ENCODE results near the gene CTBP2. TPM values are rescaled to one million over a fixed set of nuclear protein-coding genes. Genes with fewer than 3 reads are reported as not detected.

The CTBP2 gene
- total and polyA plus RNA-seq, 2 of the 13 experiments (the other 11 are each of a cell fraction or from before 2014, with no cell fraction given) = 0.08 TPM; not detected in 1

- TF ChIP-seq, protein P1, sequence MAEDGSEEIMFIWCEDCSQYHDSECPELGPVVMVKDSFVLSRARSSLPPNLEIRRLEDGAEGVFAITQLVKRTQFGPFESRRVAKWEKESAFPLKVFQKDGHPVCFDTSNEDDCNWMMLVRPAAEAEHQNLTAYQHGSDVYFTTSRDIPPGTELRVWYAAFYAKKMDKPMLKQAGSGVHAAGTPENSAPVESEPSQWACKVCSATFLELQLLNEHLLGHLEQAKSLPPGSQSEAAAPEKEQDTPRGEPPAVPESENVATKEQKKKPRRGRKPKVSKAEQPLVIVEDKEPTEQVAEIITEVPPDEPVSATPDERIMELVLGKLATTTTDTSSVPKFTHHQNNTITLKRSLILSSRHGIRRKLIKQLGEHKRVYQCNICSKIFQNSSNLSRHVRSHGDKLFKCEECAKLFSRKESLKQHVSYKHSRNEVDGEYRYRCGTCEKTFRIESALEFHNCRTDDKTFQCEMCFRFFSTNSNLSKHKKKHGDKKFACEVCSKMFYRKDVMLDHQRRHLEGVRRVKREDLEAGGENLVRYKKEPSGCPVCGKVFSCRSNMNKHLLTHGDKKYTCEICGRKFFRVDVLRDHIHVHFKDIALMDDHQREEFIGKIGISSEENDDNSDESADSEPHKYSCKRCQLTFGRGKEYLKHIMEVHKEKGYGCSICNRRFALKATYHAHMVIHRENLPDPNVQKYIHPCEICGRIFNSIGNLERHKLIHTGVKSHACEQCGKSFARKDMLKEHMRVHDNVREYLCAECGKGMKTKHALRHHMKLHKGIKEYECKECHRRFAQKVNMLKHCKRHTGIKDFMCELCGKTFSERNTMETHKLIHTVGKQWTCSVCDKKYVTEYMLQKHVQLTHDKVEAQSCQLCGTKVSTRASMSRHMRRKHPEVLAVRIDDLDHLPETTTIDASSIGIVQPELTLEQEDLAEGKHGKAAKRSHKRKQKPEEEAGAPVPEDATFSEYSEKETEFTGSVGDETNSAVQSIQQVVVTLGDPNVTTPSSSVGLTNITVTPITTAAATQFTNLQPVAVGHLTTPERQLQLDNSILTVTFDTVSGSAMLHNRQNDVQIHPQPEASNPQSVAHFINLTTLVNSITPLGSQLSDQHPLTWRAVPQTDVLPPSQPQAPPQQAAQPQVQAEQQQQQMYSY (CRISPR knock-in tag; IDR thresholded peaks at IDR 0.05) = no peak
- TF ChIP-seq ZNF589 (CRISPR knock-in tag; conservative IDR thresholded peaks at IDR 0.05) (no peak), ZNF766 (CRISPR knock-in tag; IDR thresholded peaks at IDR 0.05; ENCODE audit: borderline replicate concordance) (no peak), RARA (CRISPR knock-in tag; IDR thresholded peaks at IDR 0.05) (no peak)
Observed at GRCh38 chr10:125081931-125082330, 78.4 kb downstream of the CTBP2 start (continued).

- no peak overlapping the region for H3K27ac ChIP-seq (ENCODE audit: extremely low read length, insufficient read depth, low read length)
- no peak for DNase-seq (ENCODE audit: low spot score)
- no peaks in the 10 kb centered on the region for H3K79me2 ChIP-seq (ENCODE audit: insufficient read depth, low read length)
- intact Hi-C loops (cut with micrococcal nuclease; ENCODE audit: unreplicated experiment) = no loop called here
- no peaks in the 10 kb centered on the region for H4K20me1 ChIP-seq (ENCODE audit: insufficient read depth, low read length)
- peaks cover 1 to 63% of the 10 kb centered on the region in 2 experiments; a peak in 3 of 5 replicates for H3K27me3 ChIP-seq (ENCODE audit: control insufficient read depth in 1 of 2, insufficient read depth in 2 of 2, low read length in 2 of 2)
- H3K4me3 ChIP-seq (replicated peaks in 1 of 3; ENCODE audit: insufficient read depth in 1 of 3, low read depth in 2 of 3, low read length in 3 of 3) = no peak overlapping the region
- POLR2A ChIA-PET = no interaction called here
- WGBS (ENCODE audit: low lambda C conversion rate) = 3% methylated on average over 7 of the region's 7 CpGs
- H3K9me3 ChIP-seq (ENCODE audit: low read length) = no peaks in the 10 kb centered on the region
- no peak for FAIRE-seq
- H3K4me1 ChIP-seq (ENCODE audit: insufficient read depth, low read length) = peaks cover 6% of the 10 kb centered on the region; the same call in 1 of the 2 replicates
- ATAC-seq = no peak
- H3K9ac ChIP-seq (ENCODE audit: insufficient read depth, low read depth, low read length) = no peak overlapping the region
- no peak overlapping the region for H2AFZ ChIP-seq (ENCODE audit: low read length)
- no peak overlapping the region for H3K4me2 ChIP-seq (ENCODE audit: low read depth, low read length)
- BruUV-seq (replicated peaks) = no TSS peak
- in situ Hi-C loops (cut with HindIII; ENCODE audit: extremely low pct_ligation_motif_present, low pct_unique_long_range_greater_than_20kb) = no loop called here
- CTCF ChIA-PET (ENCODE audit: low intra/inter-chr PET ratio, low total read pairs) = no interaction called here
- no peaks in the 10 kb centered on the region for H3K36me3 ChIP-seq (replicated peaks in 1 of 2; ENCODE audit: control insufficient read depth in 1 of 2, insufficient read depth in 2 of 2, low read length in 2 of 2)
- TF ChIP-seq ZFP1 (CRISPR knock-in tag; IDR thresholded peaks at IDR 0.05) (no peak), ZNF782 (CRISPR knock-in tag; IDR thresholded peaks at IDR 0.05; ENCODE audit: borderline replicate concordance) (no peak), ZNF644 (CRISPR knock-in tag; IDR thresholded peaks at IDR 0.05; ENCODE audit: low read depth) (no peak), ZNF672 (CRISPR knock-in tag; IDR thresholded peaks at IDR 0.05) (no peak), KDM2A (CRISPR knock-in tag; IDR thresholded peaks at IDR 0.05; ENCODE audit: borderline replicate concordance, low read depth) (no peak), ZBTB8A (CRISPR knock-in tag; IDR thresholded peaks at IDR 0.05; ENCODE audit: borderline replicate concordance, low read depth) (no peak), RARA (CRISPR knock-in tag; IDR thresholded peaks at IDR 0.05) (no peak)
- TF ChIP-seq, protein P2, sequence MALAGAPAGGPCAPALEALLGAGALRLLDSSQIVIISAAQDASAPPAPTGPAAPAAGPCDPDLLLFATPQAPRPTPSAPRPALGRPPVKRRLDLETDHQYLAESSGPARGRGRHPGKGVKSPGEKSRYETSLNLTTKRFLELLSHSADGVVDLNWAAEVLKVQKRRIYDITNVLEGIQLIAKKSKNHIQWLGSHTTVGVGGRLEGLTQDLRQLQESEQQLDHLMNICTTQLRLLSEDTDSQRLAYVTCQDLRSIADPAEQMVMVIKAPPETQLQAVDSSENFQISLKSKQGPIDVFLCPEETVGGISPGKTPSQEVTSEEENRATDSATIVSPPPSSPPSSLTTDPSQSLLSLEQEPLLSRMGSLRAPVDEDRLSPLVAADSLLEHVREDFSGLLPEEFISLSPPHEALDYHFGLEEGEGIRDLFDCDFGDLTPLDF (CRISPR knock-in tag; IDR thresholded peaks at IDR 0.05) = no peak
- TF ChIP-seq, protein P3, sequence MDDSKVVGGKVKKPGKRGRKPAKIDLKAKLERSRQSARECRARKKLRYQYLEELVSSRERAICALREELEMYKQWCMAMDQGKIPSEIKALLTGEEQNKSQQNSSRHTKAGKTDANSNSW (CRISPR knock-in tag; IDR thresholded peaks at IDR 0.05; ENCODE audit: borderline replicate concordance) = no peak
- TF ChIP-seq, protein P4, sequence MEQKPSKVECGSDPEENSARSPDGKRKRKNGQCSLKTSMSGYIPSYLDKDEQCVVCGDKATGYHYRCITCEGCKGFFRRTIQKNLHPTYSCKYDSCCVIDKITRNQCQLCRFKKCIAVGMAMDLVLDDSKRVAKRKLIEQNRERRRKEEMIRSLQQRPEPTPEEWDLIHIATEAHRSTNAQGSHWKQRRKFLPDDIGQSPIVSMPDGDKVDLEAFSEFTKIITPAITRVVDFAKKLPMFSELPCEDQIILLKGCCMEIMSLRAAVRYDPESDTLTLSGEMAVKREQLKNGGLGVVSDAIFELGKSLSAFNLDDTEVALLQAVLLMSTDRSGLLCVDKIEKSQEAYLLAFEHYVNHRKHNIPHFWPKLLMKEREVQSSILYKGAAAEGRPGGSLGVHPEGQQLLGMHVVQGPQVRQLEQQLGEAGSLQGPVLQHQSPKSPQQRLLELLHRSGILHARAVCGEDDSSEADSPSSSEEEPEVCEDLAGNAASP (CRISPR knock-in tag; IDR thresholded peaks at IDR 0.05; ENCODE audit: borderline replicate concordance) = no peak
- TF ChIP-seq, protein P5, sequence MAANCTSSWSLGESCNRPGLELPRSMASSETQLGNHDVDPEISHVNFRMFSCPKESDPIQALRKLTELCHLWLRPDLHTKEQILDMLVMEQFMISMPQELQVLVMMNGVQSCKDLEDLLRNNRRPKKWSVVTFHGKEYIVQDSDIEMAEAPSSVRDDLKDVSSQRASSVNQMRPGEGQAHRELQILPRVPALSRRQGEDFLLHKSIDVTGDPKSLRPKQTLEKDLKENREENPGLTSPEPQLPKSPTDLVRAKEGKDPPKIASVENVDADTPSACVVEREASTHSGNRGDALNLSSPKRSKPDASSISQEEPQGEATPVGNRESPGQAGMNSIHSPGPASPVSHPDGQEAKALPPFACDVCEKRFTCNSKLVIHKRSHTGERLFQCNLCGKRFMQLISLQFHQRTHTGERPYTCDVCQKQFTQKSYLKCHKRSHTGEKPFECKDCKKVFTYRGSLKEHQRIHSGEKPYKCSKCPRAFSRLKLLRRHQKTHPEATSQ (CRISPR knock-in tag; IDR thresholded peaks at IDR 0.05; ENCODE audit: borderline replicate concordance) = no peak
Observed at GRCh38 chr10:125080984-125081383, 79.4 kb downstream of the CTBP2 start.

Measured in HepG2 (cell line).